Measurements from ENCODE around the gene PCDHGA1.
"Not testable (repeated sequence)": the region's sequence is repeated elsewhere in the genome, so short reads cannot be mapped to it uniquely, and the experiment has no call there.

Gene PCDHGA1

DNA sequence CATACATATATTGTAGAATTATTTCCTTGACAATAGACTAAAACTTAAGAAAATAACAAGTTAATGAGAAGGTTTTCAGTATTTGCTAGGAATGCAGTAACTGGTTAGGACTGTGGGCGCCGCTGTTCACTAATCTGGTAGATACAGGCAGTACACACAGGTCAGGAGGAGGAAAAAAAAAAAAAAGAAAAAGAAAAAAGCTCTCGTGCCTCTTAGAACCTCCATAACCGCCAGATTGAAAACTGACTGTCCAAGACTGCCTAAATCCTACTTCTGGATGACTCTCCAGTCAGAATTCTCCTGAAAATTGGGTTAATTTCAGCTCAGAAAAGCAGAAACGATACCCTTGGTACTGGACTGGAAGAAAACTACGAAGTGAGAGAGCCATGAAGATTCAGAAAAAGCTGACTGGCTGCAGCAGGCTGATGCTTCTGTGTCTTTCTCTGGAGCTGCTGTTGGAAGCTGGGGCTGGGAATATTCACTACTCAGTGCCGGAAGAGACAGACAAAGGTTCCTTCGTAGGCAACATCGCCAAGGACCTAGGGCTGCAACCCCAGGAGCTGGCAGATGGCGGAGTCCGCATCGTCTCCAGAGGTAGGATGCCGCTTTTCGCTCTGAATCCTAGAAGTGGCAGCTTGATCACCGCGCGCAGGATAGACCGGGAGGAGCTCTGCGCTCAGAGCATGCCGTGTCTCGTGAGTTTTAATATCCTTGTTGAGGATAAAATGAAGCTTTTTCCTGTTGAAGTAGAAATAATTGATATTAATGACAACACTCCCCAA, at the start of gene PCDHGA1:
Gene PCDHGA1 (plus strand): TSS at position 216 of the 782 bp plus-strand sequence.
- no peak for DNase-seq (ENCODE audit: low read depth)
- peak within 1 kb of the TSS; percentile 43 for H3K4me3 ChIP-seq (ENCODE audit: low read length)
- TF ChIP-seq, protein P1, sequence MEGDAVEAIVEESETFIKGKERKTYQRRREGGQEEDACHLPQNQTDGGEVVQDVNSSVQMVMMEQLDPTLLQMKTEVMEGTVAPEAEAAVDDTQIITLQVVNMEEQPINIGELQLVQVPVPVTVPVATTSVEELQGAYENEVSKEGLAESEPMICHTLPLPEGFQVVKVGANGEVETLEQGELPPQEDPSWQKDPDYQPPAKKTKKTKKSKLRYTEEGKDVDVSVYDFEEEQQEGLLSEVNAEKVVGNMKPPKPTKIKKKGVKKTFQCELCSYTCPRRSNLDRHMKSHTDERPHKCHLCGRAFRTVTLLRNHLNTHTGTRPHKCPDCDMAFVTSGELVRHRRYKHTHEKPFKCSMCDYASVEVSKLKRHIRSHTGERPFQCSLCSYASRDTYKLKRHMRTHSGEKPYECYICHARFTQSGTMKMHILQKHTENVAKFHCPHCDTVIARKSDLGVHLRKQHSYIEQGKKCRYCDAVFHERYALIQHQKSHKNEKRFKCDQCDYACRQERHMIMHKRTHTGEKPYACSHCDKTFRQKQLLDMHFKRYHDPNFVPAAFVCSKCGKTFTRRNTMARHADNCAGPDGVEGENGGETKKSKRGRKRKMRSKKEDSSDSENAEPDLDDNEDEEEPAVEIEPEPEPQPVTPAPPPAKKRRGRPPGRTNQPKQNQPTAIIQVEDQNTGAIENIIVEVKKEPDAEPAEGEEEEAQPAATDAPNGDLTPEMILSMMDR (conservative IDR thresholded peaks at IDR 0.05; ENCODE audit: low read depth, low read length): peak; percentile 55

DNA sequence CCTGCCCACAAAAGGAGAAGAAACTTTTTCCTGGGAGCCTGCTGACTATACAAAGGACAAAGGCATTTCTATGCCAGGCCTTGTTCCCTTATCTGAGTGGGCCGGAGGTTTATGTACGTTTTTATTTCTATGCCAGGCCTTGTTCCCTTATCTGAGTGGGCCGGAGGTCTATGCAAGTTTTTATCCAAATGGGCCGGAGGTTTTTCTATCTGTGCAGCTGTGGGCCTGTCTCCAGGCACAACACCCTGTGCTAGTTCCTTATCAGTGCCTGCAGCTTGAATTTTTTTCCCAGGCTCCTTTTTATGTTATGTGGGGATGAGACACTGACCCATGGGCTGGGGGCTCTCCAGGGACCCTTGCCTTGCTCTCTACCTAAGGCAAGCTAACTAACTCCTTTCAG, 31.9 kb upstream of the PCDHGA1 start:
- H3K4me3 ChIP-seq (ENCODE audit: low read length): no peak overlapping the region
- TF ChIP-seq, protein P1 (conservative IDR thresholded peaks at IDR 0.05; ENCODE audit: low read depth, low read length): no peak
- no peak for DNase-seq (ENCODE audit: low read depth)

DNA sequence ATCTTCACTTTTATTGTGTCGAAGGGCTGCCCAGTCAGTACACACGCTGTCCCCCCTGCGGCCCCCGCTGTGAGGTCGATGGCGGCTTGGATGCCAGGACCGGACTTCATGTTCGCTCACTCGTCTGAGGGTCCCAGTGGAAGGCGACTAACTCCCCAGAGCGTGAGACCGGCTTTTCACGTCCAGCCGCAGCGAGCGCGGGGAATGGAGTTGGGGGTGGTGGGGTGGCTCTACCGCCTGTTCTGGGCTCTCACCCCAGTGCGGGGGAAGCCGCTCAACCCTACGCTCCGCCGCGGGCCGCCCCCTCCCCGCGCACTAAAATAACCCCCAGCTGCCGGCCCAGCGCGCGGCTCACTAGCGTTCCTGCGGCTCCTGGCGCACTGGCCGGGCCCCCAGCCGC, 26.6 kb upstream of the PCDHGA1 start, which contains the start of gene SLC25A2:
Gene SLC25A2 (minus strand): TSS at position 294 of the 400 bp plus-strand sequence. CDS start 184 bp downstream, at position 110.
- H3K4me3 ChIP-seq (ENCODE audit: low read length): no peak within 1 kb of the TSS

DNA sequence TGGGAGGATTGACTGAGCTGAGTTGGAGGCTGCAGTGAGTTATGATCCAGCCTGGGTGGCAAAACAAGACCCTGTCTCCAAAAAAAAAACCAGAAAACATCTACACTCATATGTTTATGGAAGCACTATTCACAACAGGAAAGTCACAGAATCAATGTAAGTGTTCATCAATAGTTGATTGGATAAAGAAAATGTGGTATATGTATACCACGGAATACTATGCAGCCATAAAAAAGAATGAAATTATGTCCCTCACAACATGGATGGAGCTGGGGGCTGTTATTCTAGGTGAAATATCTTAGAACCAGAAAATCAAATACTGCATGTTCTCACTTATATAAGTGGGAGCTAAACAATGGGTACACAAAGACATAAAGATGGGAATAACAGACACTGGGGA, 23.7 kb upstream of the PCDHGA1 start:
- H3K4me3 ChIP-seq (ENCODE audit: low read length): no peak overlapping the region
- no peak for DNase-seq (ENCODE audit: low read depth)
- TF ChIP-seq, protein P1 (conservative IDR thresholded peaks at IDR 0.05; ENCODE audit: low read depth, low read length): no peak

More for the DNA sequence above, 26.6 kb upstream of the PCDHGA1 start, which contains the start of gene SLC25A2:
- TF ChIP-seq, protein P1 (conservative IDR thresholded peaks at IDR 0.05; ENCODE audit: low read depth, low read length): no peak
- DNase-seq (ENCODE audit: low read depth): no peak

DNA sequence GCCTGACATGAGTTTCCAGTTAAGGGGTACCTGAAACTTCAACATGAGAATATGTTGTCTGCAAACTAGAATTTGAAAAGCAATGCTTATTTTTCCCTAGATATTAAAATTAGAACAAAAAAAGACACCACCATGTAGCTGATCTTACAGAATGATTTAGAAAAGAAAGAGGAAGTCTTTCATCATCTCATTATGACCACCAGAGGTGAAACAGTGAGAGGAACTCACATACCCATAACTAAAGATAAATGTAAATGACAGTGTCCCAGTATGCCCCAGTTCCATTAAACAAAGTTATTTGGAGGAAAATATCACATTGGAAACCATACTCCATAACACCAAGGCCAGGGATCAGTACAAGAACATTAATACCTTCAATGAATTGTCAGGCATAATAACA, 16.6 kb upstream of the PCDHGA1 start:
- H3K4me3 ChIP-seq (ENCODE audit: low read length): no peak overlapping the region
- DNase-seq (ENCODE audit: low read depth): no peak
- TF ChIP-seq, protein P1 (conservative IDR thresholded peaks at IDR 0.05; ENCODE audit: low read depth, low read length): no peak

DNA sequence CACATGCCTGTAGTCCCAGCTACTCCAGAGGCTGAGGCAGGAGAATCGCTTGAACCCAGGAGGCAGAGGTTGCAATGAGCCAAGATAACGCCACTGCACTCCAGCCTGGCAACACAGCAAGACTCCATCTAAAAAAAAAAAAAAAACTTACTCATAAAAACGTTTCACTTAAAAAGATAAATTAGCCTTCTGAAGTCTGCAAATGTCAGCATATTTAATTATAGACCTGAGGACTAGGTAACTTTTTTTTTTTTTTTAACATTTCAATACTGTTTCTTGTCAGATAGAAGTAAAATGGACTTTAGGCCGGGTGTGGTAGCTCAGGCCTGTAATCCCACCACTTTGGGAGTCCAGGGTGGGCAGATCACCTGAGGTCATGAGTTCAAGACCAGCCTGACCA, 13.4 kb upstream of the PCDHGA1 start:
- H3K4me3 ChIP-seq (ENCODE audit: low read length); DNase-seq (ENCODE audit: low read depth): not testable (repeated sequence)

DNA sequence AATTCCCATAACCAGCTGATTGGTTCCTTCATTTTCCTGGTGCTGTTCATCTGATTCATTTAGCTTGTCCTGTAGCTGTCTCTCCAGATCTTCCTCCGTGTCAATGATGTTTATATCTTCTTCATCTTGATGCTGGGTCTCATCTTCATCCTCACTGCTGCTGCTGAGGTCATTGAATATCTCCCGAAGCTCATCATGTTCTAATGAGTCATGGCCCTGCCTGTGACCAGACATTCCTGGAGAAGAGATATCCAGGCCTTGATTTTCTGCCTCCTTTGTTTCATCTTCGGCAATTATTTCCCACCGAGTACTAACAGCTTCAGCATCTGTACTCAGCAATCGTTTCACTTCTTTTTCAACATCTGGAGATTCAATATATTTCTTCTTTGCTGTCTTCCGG, 11.1 kb upstream of the PCDHGA1 start:
- DNase-seq (ENCODE audit: low read depth): no peak
- TF ChIP-seq, protein P1 (conservative IDR thresholded peaks at IDR 0.05; ENCODE audit: low read depth, low read length): no peak
- H3K4me3 ChIP-seq (ENCODE audit: low read length): no peak overlapping the region

All from retinal pigment epithelial cell (primary cell).